Mammary epithelial cell (primary cell): Measurements from ENCODE around the gene NUDT3.

Experiments
- CTCF ChIP-seq, 2 donors: IDR thresholded peaks in 1 of 2; conservative IDR thresholded peaks in 1 of 2; 2 replicates each; pipeline ENCODE4 v1.5.1; 2011 to 2012; ENCODE audit warnings: inconsistent platforms in 2 of 2, low read length in 2 of 2, mild to moderate bottlenecking in 2 of 2, control low read depth in 1 of 2, low read depth in 1 of 2; ENCODE audit not compliant: insufficient read depth in 1 of 2; ENCODE audit errors: extremely low read depth in 1 of 2
- EZH2 ChIP-seq: IDR thresholded peaks from 2 replicates; pipeline ENCODE4 v1.6.1; 2012; ENCODE audit warnings: low read length, inconsistent platforms, borderline replicate concordance

GRCh38 chr6:34232901-34233300 lies 159.6 kb downstream of the NUDT3 start:
- no peak for TF ChIP-seq CTCF (conservative IDR thresholded peaks at IDR 0.05 in 1 of 2, IDR thresholded peaks at IDR 0.05 in 1 of 2; ENCODE audit: extremely low read depth in 1 of 2, insufficient read depth in 1 of 2, low read depth in 1 of 2, low read length in 2 of 2)
- TF ChIP-seq EZH2 = no peak
